ENCODE results near the gene KAT2B.
"Not testable (repeated sequence)": the region's sequence is repeated elsewhere in the genome, so short reads cannot be mapped to it uniquely, and the experiment has no call there.

Gene KAT2B

GRCh38 chr3:20013396-20013795 lies 26.9 kb upstream of the KAT2B start:
- no peak for DNase-seq (ENCODE audit: insufficient read length, low spot score)
- no peak for FAIRE-seq
- TF ChIP-seq, protein P1, sequence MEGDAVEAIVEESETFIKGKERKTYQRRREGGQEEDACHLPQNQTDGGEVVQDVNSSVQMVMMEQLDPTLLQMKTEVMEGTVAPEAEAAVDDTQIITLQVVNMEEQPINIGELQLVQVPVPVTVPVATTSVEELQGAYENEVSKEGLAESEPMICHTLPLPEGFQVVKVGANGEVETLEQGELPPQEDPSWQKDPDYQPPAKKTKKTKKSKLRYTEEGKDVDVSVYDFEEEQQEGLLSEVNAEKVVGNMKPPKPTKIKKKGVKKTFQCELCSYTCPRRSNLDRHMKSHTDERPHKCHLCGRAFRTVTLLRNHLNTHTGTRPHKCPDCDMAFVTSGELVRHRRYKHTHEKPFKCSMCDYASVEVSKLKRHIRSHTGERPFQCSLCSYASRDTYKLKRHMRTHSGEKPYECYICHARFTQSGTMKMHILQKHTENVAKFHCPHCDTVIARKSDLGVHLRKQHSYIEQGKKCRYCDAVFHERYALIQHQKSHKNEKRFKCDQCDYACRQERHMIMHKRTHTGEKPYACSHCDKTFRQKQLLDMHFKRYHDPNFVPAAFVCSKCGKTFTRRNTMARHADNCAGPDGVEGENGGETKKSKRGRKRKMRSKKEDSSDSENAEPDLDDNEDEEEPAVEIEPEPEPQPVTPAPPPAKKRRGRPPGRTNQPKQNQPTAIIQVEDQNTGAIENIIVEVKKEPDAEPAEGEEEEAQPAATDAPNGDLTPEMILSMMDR (IDR thresholded peaks at IDR 0.05; ENCODE audit: insufficient read depth, missing control alignments), result no peak

DNA sequence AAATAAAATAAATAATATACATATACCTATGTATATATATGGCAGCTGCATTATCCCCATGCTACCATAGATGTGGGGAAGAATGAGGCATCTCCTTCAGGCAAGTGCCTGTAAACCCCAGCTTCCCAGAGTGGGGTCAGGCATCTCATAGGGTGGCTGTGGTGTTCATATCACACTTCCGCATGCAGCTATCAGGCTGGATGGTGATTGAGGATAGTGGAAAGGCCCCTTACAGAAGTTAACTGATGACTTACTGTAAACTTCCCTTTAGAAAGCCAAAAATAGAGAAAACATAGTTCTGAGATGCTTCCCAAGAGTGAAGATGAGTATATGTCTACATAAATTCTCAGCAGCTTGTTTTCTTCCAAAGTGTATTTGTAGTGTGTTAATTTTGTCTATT lies 24.7 kb upstream of the KAT2B start:
- TF ChIP-seq, protein P1 (IDR thresholded peaks at IDR 0.05; ENCODE audit: insufficient read depth, missing control alignments), result no peak
- no peak for DNase-seq (ENCODE audit: insufficient read length, low spot score)
- FAIRE-seq, result no peak

DNA sequence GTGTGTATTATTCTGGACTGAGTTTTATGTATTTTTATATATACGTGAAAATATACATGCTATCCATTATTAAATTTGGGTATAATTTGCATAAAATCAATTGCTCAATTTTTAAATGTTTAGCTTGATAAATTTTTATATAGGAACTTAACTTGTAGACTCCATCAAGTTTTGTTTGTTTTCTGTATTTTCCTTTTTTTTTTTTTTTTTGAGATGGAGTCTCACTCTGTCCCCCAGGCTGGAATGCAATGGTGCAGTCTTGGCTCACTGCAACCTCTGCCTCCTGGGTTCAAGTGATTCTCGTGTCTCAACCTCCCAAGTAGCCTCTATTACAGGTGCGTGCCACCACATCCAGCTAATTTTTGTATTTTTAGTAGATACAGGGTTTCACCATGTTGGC lies 24.2 kb upstream of the KAT2B start:
- DNase-seq (ENCODE audit: insufficient read length, low spot score); FAIRE-seq: not testable (repeated sequence)

DNA sequence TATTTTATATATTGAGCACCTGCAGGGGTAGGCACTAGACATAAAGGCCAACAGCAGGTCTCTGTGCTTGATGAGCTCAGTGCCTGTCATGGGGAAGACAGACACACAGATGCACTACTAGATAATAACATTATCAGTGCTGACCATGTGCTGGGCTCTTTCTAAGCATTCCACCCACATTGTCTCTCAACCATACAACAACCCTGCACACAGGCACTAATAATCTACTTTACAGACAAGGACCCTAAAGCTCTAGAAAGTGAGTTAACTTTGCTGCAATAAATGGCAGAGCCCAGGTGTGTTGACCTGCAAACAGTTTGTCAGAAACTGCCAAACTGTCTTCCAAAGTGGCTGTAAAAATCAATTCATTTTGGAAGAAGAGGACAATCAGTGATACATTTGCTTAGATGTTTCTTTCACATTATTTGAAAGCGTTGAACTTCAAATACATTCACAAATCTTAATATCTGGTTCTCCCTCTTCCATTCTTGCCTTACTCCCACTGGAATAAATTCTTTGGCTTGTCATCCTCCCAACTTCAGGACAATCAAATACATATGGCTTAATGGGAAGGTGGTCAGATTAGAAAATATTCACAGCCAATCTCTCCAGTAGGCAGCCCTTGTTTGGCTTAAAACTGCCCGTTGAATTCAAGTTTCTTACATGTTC lies 17.2 kb upstream of the KAT2B start:
- TF ChIP-seq, protein P1 (IDR thresholded peaks at IDR 0.05; ENCODE audit: insufficient read depth, missing control alignments), result no peak
- FAIRE-seq (no peak), DNase-seq (ENCODE audit: insufficient read length, low spot score) (no peak)

GRCh38 chr3:20023623-20024405 lies 16.4 kb upstream of the KAT2B start:
- DNase-seq (ENCODE audit: insufficient read length, low spot score) (no peak), FAIRE-seq (no peak)
- TF ChIP-seq, protein P1 (IDR thresholded peaks at IDR 0.05; ENCODE audit: insufficient read depth, missing control alignments), result no peak

- FAIRE-seq (no peak), DNase-seq (ENCODE audit: insufficient read length, low spot score) (no peak)
- TF ChIP-seq, protein P1 (IDR thresholded peaks at IDR 0.05; ENCODE audit: insufficient read depth, missing control alignments), result no peak
Measured at GRCh38 chr3:20027136-20027535, 13.1 kb upstream of the KAT2B start.

DNA sequence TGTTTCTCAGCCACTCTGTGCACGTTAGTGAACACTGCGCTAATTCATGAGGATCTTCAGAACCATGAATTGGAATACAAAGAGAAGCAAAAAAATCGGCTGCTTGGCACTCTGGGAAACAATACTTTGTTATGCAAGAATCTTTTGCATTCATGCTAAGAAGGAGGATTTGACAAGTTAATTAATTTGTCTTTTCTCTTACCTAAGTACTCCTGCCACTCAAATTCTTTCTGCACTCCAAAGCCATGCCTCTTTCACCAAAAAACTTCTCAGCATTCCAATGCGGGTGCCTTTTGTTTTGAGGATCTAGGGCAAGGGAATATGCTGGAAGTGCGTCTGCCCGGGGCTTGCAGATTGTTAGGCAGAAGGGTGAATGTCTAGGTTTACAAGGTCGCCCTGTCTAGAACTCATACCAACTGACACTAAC lies 11.3 kb upstream of the KAT2B start:
- TF ChIP-seq, protein P1 (IDR thresholded peaks at IDR 0.05; ENCODE audit: insufficient read depth, missing control alignments), result no peak
- FAIRE-seq (no peak), DNase-seq (ENCODE audit: insufficient read length, low spot score) (no peak)

GRCh38 chr3:20031939-20032338 lies 8.3 kb upstream of the KAT2B start:
- not testable (repeated sequence) for FAIRE-seq; DNase-seq (ENCODE audit: insufficient read length, low spot score)
